Measurements from ENCODE around the gene RNF123. TPM values are rescaled to one million over a fixed set of nuclear protein-coding genes. Genes with fewer than 3 reads are reported as not detected.

Gene RNF123
- total RNA-seq, 1 experiment from 2014 or later = 71.9 TPM

GRCh38 chr3:49668861-49669260, 20.5 kb upstream of the RNF123 start:
- ChIA-PET CTCF (interaction anchor here (2.1 kb wide), 1 partner anchor 129 kb away, joined by 18 read pairs; no protein-coding TSS in a partner anchor), POLR2A (interaction anchor here (1.5 kb wide), 1 partner anchor 129 kb away, joined by 5 read pairs; no protein-coding TSS in a partner anchor), RAD21 (ENCODE audit: low non-redundant PET in 1 of 2, low total read pairs in 2 of 2, uncharacterized antibody in 2 of 2, unreplicated experiment in 2 of 2) (interaction anchor here (1.1 to 2.1 kb wide), 2 partner anchors 128 to 129 kb away, joined by 3 to 7 read pairs; no protein-coding TSS in a partner anchor)
- no TSS peak for BruUV-seq (replicated peaks)
- ATAC-seq (no peak), DNase-seq (ENCODE audit: low read depth, low spot score) (no peak)
- H3K9me2 ChIP-seq (ENCODE audit: insufficient read depth) = no peaks in the 10 kb centered on the region
- no peak overlapping the region for H2AFZ ChIP-seq (ENCODE audit: low read depth, low read length, poor library complexity, severe bottlenecking)
- no peaks in the 10 kb centered on the region for H3K27me3 ChIP-seq (ENCODE audit: insufficient read depth, low read length)
- no peaks in the 10 kb centered on the region for H3K36me3 ChIP-seq (ENCODE audit: control insufficient read depth in 1 of 2, insufficient read depth in 2 of 2, low read length in 2 of 2)
- intact Hi-C loops (cut with micrococcal nuclease) = no loop called here
- no peaks in the 10 kb centered on the region; the same call in 1 of the 2 replicates for H3K79me2 ChIP-seq (ENCODE audit: insufficient read depth, low read length)
- H3K27ac ChIP-seq (ENCODE audit: low read depth, low read length) = no peak overlapping the region
- no peak overlapping the region for H3K9ac ChIP-seq (ENCODE audit: low read length)
- TF ChIP-seq EZH2 (IDR thresholded peaks at IDR 0.05) (no peak), CEBPB (IDR thresholded peaks at IDR 0.05; ENCODE audit: low read depth) (no peak), YY1 (IDR thresholded peaks at IDR 0.05; ENCODE audit: extremely low read depth, insufficient replicate concordance, low read depth, low read length) (no peak), MAX (IDR thresholded peaks at IDR 0.05) (no peak), SIN3A (IDR thresholded peaks at IDR 0.05; ENCODE audit: low read depth) (no peak), EGR1 (IDR thresholded peaks at IDR 0.05; ENCODE audit: low read depth) (no peak), SRF (IDR thresholded peaks at IDR 0.05; ENCODE audit: low read depth) (no peak), EZH2phosphoT487 (IDR thresholded peaks at IDR 0.05; ENCODE audit: borderline replicate concordance) (no peak), CBX3 (IDR thresholded peaks at IDR 0.05; ENCODE audit: low read depth) (no peak), SP1 (IDR thresholded peaks at IDR 0.05; ENCODE audit: low read depth) (no peak), JUND (IDR thresholded peaks at IDR 0.05) (no peak), REST (IDR thresholded peaks at IDR 0.05; ENCODE audit: low read depth) (no peak), ZFX (IDR thresholded peaks at IDR 0.05) (no peak), FOSL1 (IDR thresholded peaks at IDR 0.05; ENCODE audit: low read depth) (no peak), CTCF (IDR thresholded peaks at IDR 0.05 in 2 of 3, conservative IDR thresholded peaks at IDR 0.05 in 1 of 3; ENCODE audit: borderline replicate concordance in 1 of 3, insufficient read depth in 1 of 3, low read depth in 2 of 3, low read length in 2 of 3) (no peak), ELF1 (IDR thresholded peaks at IDR 0.05; ENCODE audit: borderline replicate concordance, low read depth) (no peak), ZNF274 (IDR thresholded peaks at IDR 0.05; ENCODE audit: low read depth, low read length) (no peak), TCF7L2 (IDR thresholded peaks at IDR 0.05; ENCODE audit: borderline replicate concordance, extremely low read depth, insufficient read depth, insufficient read length) (no peak), POLR2A (IDR thresholded peaks at IDR 0.05; ENCODE audit: borderline replicate concordance, extremely low read depth, insufficient read depth, insufficient read length) (no peak)
- TF ChIP-seq, protein P1, sequence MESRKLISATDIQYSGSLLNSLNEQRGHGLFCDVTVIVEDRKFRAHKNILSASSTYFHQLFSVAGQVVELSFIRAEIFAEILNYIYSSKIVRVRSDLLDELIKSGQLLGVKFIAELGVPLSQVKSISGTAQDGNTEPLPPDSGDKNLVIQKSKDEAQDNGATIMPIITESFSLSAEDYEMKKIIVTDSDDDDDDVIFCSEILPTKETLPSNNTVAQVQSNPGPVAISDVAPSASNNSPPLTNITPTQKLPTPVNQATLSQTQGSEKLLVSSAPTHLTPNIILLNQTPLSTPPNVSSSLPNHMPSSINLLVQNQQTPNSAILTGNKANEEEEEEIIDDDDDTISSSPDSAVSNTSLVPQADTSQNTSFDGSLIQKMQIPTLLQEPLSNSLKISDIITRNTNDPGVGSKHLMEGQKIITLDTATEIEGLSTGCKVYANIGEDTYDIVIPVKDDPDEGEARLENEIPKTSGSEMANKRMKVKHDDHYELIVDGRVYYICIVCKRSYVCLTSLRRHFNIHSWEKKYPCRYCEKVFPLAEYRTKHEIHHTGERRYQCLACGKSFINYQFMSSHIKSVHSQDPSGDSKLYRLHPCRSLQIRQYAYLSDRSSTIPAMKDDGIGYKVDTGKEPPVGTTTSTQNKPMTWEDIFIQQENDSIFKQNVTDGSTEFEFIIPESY (IDR thresholded peaks at IDR 0.05; ENCODE audit: extremely low read depth, insufficient replicate concordance, low read length) = no peak
- H3K4me2 ChIP-seq (ENCODE audit: low read length) = peak overlapping the region; percentile 34
- no peaks in the 10 kb centered on the region for H3K9me3 ChIP-seq (ENCODE audit: control insufficient read depth in 1 of 2, insufficient read depth in 1 of 2, low read depth in 1 of 2, low read length in 2 of 2)
- H3K4me3 ChIP-seq (replicated peaks in 1 of 2; ENCODE audit: low read depth in 1 of 2, low read length in 2 of 2) = no peak overlapping the region
- H3K4me1 ChIP-seq (ENCODE audit: control insufficient read depth in 1 of 2, insufficient read depth in 2 of 2, low read length in 2 of 2) = peaks cover 6 to 42% of the 10 kb centered on the region in 2 experiments; a peak in 3 of 4 replicates
- no peaks in the 10 kb centered on the region for H4K20me1 ChIP-seq (ENCODE audit: insufficient read depth)

All from HCT116 (cell line).